ENCODE data around the gene PSMB2.

PSMB2 gene

DNA sequence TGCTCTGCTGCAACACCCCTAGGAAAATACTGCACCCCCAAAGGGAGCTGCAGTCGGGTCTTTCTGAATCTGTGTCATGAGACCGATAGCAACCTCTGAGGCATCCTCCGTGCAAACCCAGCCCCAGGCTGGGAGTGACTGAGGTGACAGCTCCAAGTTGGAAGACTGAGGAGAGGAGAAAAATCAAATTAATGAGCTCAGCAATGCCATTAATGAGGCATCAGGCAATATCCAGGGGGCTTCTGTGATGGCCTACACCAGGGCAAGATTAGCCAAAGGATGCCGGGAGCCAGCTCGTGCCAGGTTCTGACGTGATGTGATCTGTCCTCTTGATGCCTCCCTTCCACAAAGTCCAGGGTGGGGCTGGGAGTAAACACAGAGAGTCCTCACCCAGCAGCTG is 30.8 kb upstream of the PSMB2 start:
- no peak for TF ChIP-seq EZH2phosphoT487 (IDR thresholded peaks at IDR 0.05; ENCODE audit: low read depth)
- TF ChIP-seq, protein P1, sequence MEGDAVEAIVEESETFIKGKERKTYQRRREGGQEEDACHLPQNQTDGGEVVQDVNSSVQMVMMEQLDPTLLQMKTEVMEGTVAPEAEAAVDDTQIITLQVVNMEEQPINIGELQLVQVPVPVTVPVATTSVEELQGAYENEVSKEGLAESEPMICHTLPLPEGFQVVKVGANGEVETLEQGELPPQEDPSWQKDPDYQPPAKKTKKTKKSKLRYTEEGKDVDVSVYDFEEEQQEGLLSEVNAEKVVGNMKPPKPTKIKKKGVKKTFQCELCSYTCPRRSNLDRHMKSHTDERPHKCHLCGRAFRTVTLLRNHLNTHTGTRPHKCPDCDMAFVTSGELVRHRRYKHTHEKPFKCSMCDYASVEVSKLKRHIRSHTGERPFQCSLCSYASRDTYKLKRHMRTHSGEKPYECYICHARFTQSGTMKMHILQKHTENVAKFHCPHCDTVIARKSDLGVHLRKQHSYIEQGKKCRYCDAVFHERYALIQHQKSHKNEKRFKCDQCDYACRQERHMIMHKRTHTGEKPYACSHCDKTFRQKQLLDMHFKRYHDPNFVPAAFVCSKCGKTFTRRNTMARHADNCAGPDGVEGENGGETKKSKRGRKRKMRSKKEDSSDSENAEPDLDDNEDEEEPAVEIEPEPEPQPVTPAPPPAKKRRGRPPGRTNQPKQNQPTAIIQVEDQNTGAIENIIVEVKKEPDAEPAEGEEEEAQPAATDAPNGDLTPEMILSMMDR (IDR thresholded peaks at IDR 0.05; ENCODE audit: low read depth, low read length): no peak
- Histone ChIP-seq H3K9me3 (ENCODE audit: insufficient read depth, low read length) (no peaks in the 10 kb centered on the region), H3K27me3 (ENCODE audit: low read depth, low read length) (no peaks in the 10 kb centered on the region), H3K9ac (ENCODE audit: low read length) (no peak overlapping the region), H3K4me1 (ENCODE audit: low read length) (no peaks in the 10 kb centered on the region), H2AFZ (ENCODE audit: low read depth, low read length) (no peak overlapping the region), H3K4me2 (ENCODE audit: low read length) (no peak overlapping the region), H4K20me1 (ENCODE audit: insufficient read depth, low read length) (no peaks in the 10 kb centered on the region), H3K36me3 (replicated peaks; ENCODE audit: low read depth, low read length) (no peaks in the 10 kb centered on the region), H3K4me3 (ENCODE audit: low read length) (no peak overlapping the region), H3K27ac (ENCODE audit: low read length) (no peak overlapping the region), H3K79me2 (ENCODE audit: low read length) (no peaks in the 10 kb centered on the region)

DNA sequence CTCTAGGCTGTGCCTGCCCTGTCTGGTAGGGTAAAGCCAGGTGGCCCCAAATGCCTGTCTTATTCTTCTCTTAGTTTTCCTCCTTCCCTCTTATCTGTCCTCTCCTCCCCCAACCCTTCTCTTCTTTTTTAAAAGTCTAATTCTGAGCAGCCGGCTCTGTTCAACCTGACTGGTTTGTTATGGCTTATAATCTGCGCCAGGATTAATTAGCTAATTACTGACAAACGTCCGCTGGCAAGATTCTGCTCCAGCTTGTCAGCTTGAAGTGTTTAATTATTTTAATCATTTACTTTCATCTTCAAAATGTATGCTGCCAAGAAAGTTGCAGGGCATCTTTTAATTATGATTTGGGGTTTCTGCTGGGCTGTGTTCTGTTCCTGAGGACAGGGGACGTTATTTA is 27.2 kb upstream of the PSMB2 start:
- Histone ChIP-seq H3K4me1 (ENCODE audit: low read length) (no peaks in the 10 kb centered on the region), H3K27me3 (ENCODE audit: low read depth, low read length) (peaks cover 10% of the 10 kb centered on the region; the same call in 1 of the 2 replicates), H3K4me2 (ENCODE audit: low read length) (no peak overlapping the region), H2AFZ (ENCODE audit: low read depth, low read length) (no peak overlapping the region), H3K4me3 (ENCODE audit: low read length) (no peak overlapping the region), H3K9ac (ENCODE audit: low read length) (no peak overlapping the region), H3K36me3 (replicated peaks; ENCODE audit: low read depth, low read length) (no peaks in the 10 kb centered on the region), H3K9me3 (ENCODE audit: insufficient read depth, low read length) (no peaks in the 10 kb centered on the region), H3K79me2 (ENCODE audit: low read length) (no peaks in the 10 kb centered on the region), H3K27ac (ENCODE audit: low read length) (no peak overlapping the region), H4K20me1 (ENCODE audit: insufficient read depth, low read length) (no peaks in the 10 kb centered on the region)
- TF ChIP-seq, protein P1 (IDR thresholded peaks at IDR 0.05; ENCODE audit: low read depth, low read length): no peak
- TF ChIP-seq EZH2phosphoT487 (IDR thresholded peaks at IDR 0.05; ENCODE audit: low read depth): no peak

DNA sequence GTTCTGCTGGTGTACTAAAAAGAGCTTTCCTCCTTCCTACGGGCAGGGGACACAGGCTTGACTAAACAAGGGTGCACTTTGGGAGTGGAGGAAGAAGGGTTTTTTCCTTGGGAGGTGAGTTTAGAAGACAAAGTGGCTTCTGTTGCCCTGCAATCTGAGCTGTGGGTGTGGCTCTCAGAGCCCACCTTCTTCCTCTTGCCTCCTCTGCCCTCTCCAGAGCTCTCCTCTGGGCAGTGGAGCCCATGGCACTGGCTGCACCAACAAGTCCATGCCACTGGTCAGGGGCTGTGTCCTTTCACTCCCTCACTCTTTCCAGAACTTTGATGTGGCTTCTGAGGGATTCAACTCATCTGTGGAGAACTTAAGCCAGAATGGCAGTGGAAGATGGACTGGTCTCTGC is 25.6 kb upstream of the PSMB2 start:
- TF ChIP-seq, protein P1 (IDR thresholded peaks at IDR 0.05; ENCODE audit: low read depth, low read length): no peak
- TF ChIP-seq EZH2phosphoT487 (IDR thresholded peaks at IDR 0.05; ENCODE audit: low read depth): no peak
- Histone ChIP-seq H3K27ac (ENCODE audit: low read length) (no peak overlapping the region), H3K4me3 (ENCODE audit: low read length) (no peak overlapping the region), H3K9me3 (ENCODE audit: insufficient read depth, low read length) (no peaks in the 10 kb centered on the region), H3K79me2 (ENCODE audit: low read length) (no peaks in the 10 kb centered on the region), H3K36me3 (replicated peaks; ENCODE audit: low read depth, low read length) (no peaks in the 10 kb centered on the region), H2AFZ (ENCODE audit: low read depth, low read length) (no peak overlapping the region), H4K20me1 (ENCODE audit: insufficient read depth, low read length) (no peaks in the 10 kb centered on the region), H3K27me3 (ENCODE audit: low read depth, low read length) (peaks cover 10% of the 10 kb centered on the region; the same call in 1 of the 2 replicates), H3K4me2 (ENCODE audit: low read length) (no peak overlapping the region), H3K4me1 (ENCODE audit: low read length) (no peaks in the 10 kb centered on the region), H3K9ac (ENCODE audit: low read length) (no peak overlapping the region)

GRCh38 chr1:35666216-35666615 is 24.9 kb upstream of the PSMB2 start:
- Histone ChIP-seq H3K79me2 (ENCODE audit: low read length) (no peaks in the 10 kb centered on the region), H3K27me3 (ENCODE audit: low read depth, low read length) (peaks cover 10% of the 10 kb centered on the region; the same call in 1 of the 2 replicates)
- TF ChIP-seq, protein P1 (IDR thresholded peaks at IDR 0.05; ENCODE audit: low read depth, low read length): no peak
- TF ChIP-seq EZH2phosphoT487 (IDR thresholded peaks at IDR 0.05; ENCODE audit: low read depth): no peak

More at GRCh38 chr1:35666216-35666615, 24.9 kb upstream of the PSMB2 start:
- H3K4me2 ChIP-seq (ENCODE audit: low read length): no peak overlapping the region
- H3K9me3 ChIP-seq (ENCODE audit: insufficient read depth, low read length): no peaks in the 10 kb centered on the region
- H3K4me1 ChIP-seq (ENCODE audit: low read length): no peaks in the 10 kb centered on the region
- H3K36me3 ChIP-seq (replicated peaks; ENCODE audit: low read depth, low read length): no peaks in the 10 kb centered on the region
- no peaks in the 10 kb centered on the region for H4K20me1 ChIP-seq (ENCODE audit: insufficient read depth, low read length)
- no peak overlapping the region for H2AFZ ChIP-seq (ENCODE audit: low read depth, low read length)
- H3K4me3 ChIP-seq (ENCODE audit: low read length): no peak overlapping the region
- H3K27ac ChIP-seq (ENCODE audit: low read length): no peak overlapping the region
- no peak overlapping the region for H3K9ac ChIP-seq (ENCODE audit: low read length)
